ENCODE measurements around the gene ZNF184. TPM values are rescaled to one million over a fixed set of nuclear protein-coding genes. Genes with fewer than 3 reads are reported as not detected.

Gene ZNF184
- total RNA-seq, 1 experiment from 2014 or later: 9.4 TPM

- H3K79me2 ChIP-seq (ENCODE audit: insufficient read depth, low read length): peaks cover 14% of the 10 kb centered on the region; the same call in 1 of the 2 replicates
- TF ChIP-seq SIN3A (IDR thresholded peaks at IDR 0.05; ENCODE audit: low read depth) (0 out of 2 replicates have a peak, but pooled peaks have one; percentile 8), RAD21 (IDR thresholded peaks at IDR 0.05; ENCODE audit: low read depth) (no peak)
- BruUV-seq (replicated peaks): TSS peak; percentile 66
- no peaks in the 10 kb centered on the region for H3K27me3 ChIP-seq (ENCODE audit: insufficient read depth, low read length)
- peak overlapping the region; percentile 73 for H3K9ac ChIP-seq (ENCODE audit: low read length)
- no peak overlapping the region for H2AFZ ChIP-seq (ENCODE audit: low read depth, low read length, poor library complexity, severe bottlenecking)
- intact Hi-C loops (cut with micrococcal nuclease): loop anchor here (2.0 to 10.0 kb wide), 4 partner anchors 174 to 1147 kb away; no protein-coding TSS in a partner anchor
- peak overlapping the region; percentile 68 to 75 for H3K4me3 ChIP-seq (replicated peaks in 1 of 2; ENCODE audit: low read depth in 1 of 2, low read length in 2 of 2)
- peaks cover 7 to 26% of the 10 kb centered on the region in 2 experiments for H3K36me3 ChIP-seq (ENCODE audit: control insufficient read depth in 1 of 2, insufficient read depth in 2 of 2, low read length in 2 of 2)
- ChIA-PET RAD21 (ENCODE audit: low non-redundant PET in 1 of 2, low total read pairs in 2 of 2, uncharacterized antibody in 2 of 2, unreplicated experiment in 2 of 2) (no interaction called here), CTCF (no interaction called here), POLR2A (no interaction called here)
- no peaks in the 10 kb centered on the region for H3K9me2 ChIP-seq (ENCODE audit: insufficient read depth)
- no peaks in the 10 kb centered on the region for H4K20me1 ChIP-seq (ENCODE audit: insufficient read depth)
- H3K9me3 ChIP-seq (ENCODE audit: control insufficient read depth in 1 of 2, insufficient read depth in 1 of 2, low read depth in 1 of 2, low read length in 2 of 2): no peaks in the 10 kb centered on the region
- H3K4me2 ChIP-seq (ENCODE audit: low read length): peak overlapping the region; percentile 92
- ATAC-seq (no peak), DNase-seq (ENCODE audit: low read depth, low spot score) (no peak)
- H3K4me1 ChIP-seq (ENCODE audit: control insufficient read depth in 1 of 2, insufficient read depth in 2 of 2, low read length in 2 of 2): peaks cover 2 to 28% of the 10 kb centered on the region in 2 experiments; a peak in 3 of 4 replicates
- H3K27ac ChIP-seq (ENCODE audit: low read depth, low read length): no peak overlapping the region; the same call in 1 of the 2 replicates
Measured at GRCh38 chr6:27471365-27472115, 1.4 kb downstream of the ZNF184 start.

GRCh38 chr6:27470023-27470422 is 2.9 kb downstream of the ZNF184 start:
- CTCF ChIA-PET: no interaction called here
- H3K9me2 ChIP-seq (ENCODE audit: insufficient read depth): no peaks in the 10 kb centered on the region
- H4K20me1 ChIP-seq (ENCODE audit: insufficient read depth): no peaks in the 10 kb centered on the region
- POLR2A ChIA-PET: no interaction called here
- peaks cover 7 to 31% of the 10 kb centered on the region in 2 experiments for H3K36me3 ChIP-seq (ENCODE audit: control insufficient read depth in 1 of 2, insufficient read depth in 2 of 2, low read length in 2 of 2)
- DNase-seq (ENCODE audit: low read depth, low spot score) (no peak), ATAC-seq (no peak)
- H3K4me1 ChIP-seq (ENCODE audit: control insufficient read depth in 1 of 2, insufficient read depth in 2 of 2, low read length in 2 of 2): peaks cover 2 to 28% of the 10 kb centered on the region in 2 experiments; a peak in 3 of 4 replicates
- no TSS peak for BruUV-seq (replicated peaks)
- peaks cover 0 to 7% of the 10 kb centered on the region in 2 experiments; a peak in 1 of 4 replicates for H3K9me3 ChIP-seq (ENCODE audit: control insufficient read depth in 1 of 2, insufficient read depth in 1 of 2, low read depth in 1 of 2, low read length in 2 of 2)
- RAD21 ChIA-PET (ENCODE audit: low non-redundant PET in 1 of 2, low total read pairs in 2 of 2, uncharacterized antibody in 2 of 2, unreplicated experiment in 2 of 2): no interaction called here
- no peak overlapping the region for H3K27ac ChIP-seq (ENCODE audit: low read depth, low read length)
- H3K79me2 ChIP-seq (ENCODE audit: insufficient read depth, low read length): peaks cover 14% of the 10 kb centered on the region; the same call in 1 of the 2 replicates
- no peaks in the 10 kb centered on the region for H3K27me3 ChIP-seq (ENCODE audit: insufficient read depth, low read length)
- no peak overlapping the region for H3K4me2 ChIP-seq (ENCODE audit: low read length)
- H3K4me3 ChIP-seq (replicated peaks in 1 of 2; ENCODE audit: low read depth in 1 of 2, low read length in 2 of 2): no peak overlapping the region
- H3K9ac ChIP-seq (ENCODE audit: low read length): no peak overlapping the region
- no peak overlapping the region for H2AFZ ChIP-seq (ENCODE audit: low read depth, low read length, poor library complexity, severe bottlenecking)
- intact Hi-C loops (cut with micrococcal nuclease): loop anchor here (5.0 to 10.0 kb wide), 3 partner anchors 173 to 1145 kb away; no protein-coding TSS in a partner anchor
- TF ChIP-seq EZH2phosphoT487 (IDR thresholded peaks at IDR 0.05; ENCODE audit: borderline replicate concordance): no peak
- TF ChIP-seq MAX (IDR thresholded peaks at IDR 0.05): no peak

All from HCT116 (cell line).